ENCODE data around the gene ELOB.

DNA sequence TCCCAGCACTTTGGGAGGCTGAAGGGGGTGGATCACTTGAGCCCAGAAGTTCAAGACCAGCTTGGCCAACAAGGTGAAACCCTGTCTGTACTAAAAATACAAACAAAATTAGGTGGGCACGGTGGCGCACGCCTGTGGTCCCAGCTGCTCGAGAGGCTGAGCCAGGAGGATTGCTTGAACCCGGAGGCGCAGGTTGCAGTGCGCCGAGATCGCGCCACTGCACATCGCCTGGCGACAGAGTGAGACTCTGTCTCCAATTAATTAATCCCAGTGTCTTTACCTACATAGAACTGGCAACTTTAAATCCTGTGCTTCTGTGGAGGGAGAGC is 1.5 kb upstream of the ELOB start:
- TF ChIP-seq, protein P1, sequence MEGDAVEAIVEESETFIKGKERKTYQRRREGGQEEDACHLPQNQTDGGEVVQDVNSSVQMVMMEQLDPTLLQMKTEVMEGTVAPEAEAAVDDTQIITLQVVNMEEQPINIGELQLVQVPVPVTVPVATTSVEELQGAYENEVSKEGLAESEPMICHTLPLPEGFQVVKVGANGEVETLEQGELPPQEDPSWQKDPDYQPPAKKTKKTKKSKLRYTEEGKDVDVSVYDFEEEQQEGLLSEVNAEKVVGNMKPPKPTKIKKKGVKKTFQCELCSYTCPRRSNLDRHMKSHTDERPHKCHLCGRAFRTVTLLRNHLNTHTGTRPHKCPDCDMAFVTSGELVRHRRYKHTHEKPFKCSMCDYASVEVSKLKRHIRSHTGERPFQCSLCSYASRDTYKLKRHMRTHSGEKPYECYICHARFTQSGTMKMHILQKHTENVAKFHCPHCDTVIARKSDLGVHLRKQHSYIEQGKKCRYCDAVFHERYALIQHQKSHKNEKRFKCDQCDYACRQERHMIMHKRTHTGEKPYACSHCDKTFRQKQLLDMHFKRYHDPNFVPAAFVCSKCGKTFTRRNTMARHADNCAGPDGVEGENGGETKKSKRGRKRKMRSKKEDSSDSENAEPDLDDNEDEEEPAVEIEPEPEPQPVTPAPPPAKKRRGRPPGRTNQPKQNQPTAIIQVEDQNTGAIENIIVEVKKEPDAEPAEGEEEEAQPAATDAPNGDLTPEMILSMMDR (conservative IDR thresholded peaks at IDR 0.05; ENCODE audit: low read depth, low read length) = no peak
- no peak for TF ChIP-seq EZH2 (IDR thresholded peaks at IDR 0.05; ENCODE audit: low read length, unreplicated experiment)
